HG03196 (cell line): ENCODE data around the gene NTN1.
"Not testable (repeated sequence)": the region's sequence is repeated elsewhere in the genome, so short reads cannot be mapped to it uniquely, and the experiment has no call there.

ENCODE experiments used
- ATAC-seq: cut with Tn5 transposase; IDR thresholded peaks from one replicate; pipeline ENCODE4 v1.9.1; 2021; ENCODE audit not compliant: unreplicated experiment

Gene NTN1

GRCh38 chr17:9150446-9151090 is 129.3 kb downstream of the NTN1 start:
- ATAC-seq, result no peak

DNA sequence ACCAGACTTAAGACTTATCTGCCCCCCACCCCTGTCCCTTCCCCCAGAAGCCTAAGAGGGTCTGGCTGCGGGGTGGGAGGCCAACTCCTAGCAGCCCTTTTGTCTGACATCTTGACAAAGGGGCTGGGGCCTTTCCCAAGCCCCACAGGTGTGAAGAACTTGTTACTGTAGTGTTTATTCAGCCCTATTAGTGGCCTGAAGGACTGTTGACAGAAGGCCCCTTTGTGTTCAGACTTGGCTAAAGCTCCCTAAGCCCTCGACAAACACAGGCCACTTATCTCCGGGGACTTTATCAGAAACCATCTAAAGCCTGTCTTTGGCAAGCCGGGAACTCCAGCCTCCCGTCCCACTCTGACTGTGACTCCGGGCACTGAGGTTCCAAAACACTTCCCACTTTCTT is 129.8 kb downstream of the NTN1 start:
- ATAC-seq, result no peak

DNA sequence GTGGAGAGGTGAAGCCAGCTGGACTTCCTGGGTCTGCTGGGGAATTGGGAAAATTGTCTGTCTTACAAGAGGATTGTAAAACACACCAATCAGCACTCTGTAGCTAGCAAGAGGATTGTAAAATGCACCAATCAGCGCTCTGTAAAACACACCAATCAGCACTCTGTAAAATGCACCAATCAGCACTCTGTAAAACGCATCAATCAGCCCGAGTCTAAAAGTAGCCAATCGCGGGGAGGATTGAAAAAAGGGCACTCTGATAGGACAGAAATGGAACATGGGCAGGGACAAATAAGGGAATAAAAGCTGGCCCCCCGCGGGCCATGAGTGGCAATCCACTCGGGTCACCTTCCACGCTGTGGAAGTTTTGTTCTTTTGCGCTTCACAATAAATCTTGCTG is 130.4 kb downstream of the NTN1 start:
- not testable (repeated sequence) for ATAC-seq

DNA sequence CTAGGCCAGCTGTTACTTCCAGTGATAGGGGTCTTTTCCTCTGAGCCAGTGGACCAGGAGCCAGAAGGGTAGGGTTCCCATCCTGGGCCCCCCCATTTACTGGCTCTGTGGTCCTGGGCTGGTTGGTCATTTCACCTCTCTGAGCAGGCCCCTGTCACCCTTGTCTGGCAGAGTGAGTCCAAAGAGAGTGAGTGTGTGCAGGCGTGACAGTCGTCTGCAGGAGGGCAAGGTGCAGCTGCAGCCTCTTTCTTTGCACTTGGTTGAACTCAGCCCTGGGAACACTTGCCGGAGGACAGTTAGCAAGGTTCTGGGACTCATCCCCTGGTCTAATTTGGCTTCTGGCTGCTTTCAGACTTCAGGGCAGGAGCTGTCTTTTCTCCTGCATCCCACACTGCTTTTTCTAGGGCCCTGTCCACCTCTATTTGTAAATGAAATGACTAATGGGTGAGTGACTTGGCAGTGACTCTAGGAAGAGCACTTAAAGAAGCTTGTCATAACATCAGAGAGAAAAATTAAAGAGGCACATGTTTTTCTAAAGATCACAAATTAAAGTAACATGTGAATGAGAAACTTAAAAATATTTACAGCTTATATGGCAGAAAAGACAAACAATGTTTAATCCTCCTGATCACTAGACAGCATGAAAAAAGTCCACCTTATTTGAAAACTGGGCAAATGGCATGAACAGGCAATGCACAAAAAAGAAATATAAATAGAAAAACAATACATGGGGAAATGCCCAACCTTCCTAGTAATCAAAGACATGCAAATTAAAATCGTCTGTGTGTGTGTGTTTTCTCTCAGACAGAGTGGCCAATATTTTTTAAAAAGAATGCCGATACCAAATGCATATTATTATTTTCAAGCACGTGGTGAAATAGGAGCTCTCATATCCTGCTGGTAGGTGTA is 137.5 kb downstream of the NTN1 start:
- no peak for ATAC-seq

- no peak for ATAC-seq
Measured at GRCh38 chr17:9162275-9162985, 141.1 kb downstream of the NTN1 start.

DNA sequence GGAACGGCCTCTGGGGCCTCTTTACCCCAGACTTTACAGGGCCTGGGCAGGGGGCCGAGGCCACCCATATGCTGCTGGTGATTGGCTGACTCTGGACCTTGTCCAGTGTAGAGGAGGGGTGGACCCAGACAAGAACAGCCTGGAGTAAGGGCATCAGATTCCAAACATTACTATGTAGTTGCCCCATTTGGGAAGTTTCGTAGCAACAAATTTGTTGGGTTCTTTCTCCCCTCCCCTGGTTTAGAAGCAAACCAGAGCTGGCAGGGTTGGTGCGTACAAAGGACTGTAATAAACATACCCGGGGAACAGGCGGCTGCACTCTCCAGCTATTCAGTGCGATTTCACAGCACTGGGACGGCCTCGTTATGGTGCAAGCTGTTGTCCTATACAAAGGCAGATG is 145.5 kb downstream of the NTN1 start:
- ATAC-seq, result no peak

DNA sequence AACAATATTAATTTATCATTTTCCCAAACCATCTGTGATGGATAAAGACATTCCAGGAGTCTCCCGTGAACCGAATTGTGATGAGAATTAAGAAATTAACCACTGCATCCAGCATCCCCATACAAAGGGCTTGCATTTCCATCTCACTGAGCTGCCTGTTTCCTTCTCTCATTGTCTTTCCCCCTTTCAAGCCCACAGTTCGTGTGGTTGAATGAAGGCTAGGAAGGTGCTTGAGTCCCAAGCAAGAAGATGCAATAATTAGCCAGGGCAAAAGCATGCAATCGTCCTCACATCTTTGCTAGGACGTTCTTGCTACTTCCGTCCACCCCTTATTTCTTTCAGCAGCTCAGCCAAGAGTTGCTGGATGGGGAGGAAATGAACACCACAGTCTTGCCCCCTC is 146.1 kb downstream of the NTN1 start:
- no peak for ATAC-seq

GRCh38 chr17:9169116-9169515 is 147.8 kb downstream of the NTN1 start:
- no peak for ATAC-seq

DNA sequence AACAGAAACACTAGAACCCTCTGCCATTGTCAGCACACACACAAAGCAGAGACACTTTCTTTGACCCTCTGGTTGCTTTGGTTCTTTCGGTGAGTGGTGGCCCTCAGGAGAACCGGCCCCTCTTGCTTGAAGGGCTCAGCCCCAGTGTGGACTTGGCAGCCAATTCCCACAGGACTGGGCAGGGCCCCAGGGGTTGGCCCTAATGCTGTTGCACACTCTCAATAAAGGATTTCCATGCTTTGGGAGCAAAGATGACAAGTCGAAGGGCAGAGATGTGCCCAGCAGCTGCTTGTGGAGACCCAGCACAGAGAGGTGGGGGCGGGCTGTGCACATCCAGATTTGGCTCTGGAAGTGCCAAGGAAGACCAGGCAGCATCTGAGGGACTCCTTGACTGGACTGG is 149.0 kb downstream of the NTN1 start:
- ATAC-seq, result no peak

GRCh38 chr17:9170853-9171252 is 149.5 kb downstream of the NTN1 start:
- no peak for ATAC-seq

DNA sequence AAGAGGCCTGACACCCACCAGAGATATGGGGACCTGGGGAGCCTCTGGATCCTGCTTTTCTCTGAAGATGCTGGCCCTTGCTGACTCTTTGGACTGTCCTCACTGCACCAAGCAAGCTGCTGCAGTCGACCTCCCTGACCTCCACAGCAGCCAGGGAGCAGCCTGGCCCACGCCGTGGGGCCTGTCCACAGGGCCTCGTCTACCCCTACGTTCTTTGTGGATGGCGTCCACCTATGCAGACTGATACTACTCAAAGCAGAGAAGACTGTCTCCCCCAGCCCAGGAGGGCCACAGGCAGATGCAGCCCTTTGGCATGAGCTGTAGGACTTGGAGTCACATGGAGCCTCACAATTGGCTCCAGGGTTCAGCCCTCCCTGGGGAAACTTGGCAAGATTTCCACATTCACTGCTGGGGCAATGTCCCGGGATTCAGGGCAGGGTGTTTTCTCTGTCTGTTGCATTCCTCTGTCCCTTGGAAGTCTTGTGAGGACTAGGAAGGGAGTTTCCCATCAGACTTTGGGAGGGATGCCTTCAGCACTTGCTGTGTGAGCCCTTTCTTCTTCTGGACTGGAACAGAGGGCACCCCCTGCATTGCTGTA is 152.2 kb downstream of the NTN1 start:
- ATAC-seq, result no peak

DNA sequence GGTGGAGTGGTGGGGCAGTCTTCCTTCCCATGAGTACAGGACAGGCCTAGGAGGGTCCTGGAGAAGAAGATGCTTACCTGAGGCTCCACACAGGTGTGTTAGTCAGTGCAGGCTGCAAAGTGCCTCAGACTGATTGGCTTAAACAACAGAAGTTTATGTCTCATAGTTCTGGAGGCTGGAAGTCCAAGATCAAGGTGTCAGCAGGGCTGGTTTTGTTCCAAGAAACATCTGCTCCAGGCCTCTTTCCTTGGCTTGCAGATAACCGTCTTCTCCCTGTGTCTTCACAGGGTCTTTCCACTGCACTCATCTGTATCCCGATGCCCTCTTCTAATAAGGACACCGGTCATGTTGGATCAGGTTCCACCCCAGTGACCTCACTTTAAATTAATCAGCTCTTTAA is 153.0 kb downstream of the NTN1 start:
- ATAC-seq, result no peak

DNA sequence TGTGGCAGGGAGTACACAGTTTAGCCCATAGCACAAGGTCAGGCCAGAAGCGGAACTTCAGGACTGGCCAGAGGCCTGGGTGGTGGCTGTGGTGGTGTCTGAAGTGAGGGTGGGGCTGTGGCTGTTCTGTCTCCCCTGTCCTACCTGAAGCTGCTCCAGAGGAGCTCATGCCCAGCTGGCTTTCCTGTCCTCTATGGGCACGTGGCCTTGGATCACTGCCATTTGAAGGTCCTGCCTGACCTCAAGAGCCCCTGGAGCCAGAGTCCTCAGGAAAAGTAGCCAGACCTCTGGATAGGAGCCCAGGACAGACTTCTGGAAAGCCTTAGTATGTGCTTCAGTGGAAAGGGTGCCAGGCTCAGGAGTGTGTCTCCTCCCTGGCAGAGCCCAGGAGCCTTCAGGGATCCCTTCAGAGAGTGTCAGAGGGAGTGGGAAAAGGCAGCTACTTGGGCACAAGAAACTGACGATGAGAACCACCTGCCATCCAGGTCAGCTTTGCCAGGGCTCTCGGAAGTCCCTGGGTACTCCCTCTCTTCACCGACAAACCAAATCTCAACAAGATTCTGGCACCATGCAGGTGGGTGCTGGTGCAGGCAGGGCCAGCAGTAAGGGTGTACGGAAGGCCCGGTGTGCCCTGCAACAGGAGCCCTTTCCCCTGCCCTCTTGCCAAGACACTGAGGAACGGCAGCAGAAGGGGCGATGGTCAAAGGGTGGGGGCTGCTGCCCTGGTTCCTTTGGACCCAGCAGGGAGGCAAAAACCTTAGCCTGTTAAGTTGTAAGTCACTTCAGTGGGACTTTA is 153.7 kb downstream of the NTN1 start:
- no peak for ATAC-seq

DNA sequence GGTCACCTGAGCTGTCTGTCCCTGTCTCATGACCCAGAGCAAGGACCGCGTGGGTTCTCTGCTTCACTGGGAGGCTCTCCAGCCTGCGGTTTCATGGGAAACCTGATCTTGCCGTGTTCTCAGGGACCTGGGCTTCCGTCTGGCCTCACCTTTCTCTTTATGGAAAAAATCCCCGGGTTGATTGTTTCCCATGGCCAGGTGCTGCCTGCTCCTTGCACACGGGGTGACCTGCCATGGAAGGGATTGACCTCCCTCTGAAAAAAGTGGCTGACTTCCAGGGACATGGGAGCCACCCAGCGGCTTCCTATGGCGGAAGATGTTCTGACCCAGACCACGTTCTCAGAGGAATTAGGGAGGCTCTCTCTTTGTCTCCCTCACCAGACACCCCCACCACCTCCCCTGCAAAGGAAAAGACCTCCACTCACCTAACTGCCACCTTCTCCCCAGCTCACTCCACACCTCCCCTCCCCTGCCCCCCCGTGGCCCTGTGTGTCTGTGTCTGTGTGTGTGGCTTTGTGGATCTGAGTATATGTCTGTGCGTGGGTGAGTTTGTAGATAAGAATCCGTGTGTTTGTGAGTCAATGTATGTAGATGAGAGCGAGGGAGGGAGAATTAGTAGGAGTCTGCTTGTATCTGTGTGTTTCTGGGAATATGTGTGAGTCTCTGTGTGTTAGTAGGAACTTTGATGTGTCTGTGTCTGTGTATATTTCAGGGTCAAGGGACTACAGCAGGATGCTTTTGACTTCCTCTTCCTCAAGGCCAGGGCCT is 154.6 kb downstream of the NTN1 start:
- no peak for ATAC-seq

GRCh38 chr17:9177212-9177611 is 155.9 kb downstream of the NTN1 start:
- no peak for ATAC-seq

- no peak for ATAC-seq
Measured at GRCh38 chr17:9178319-9178718, 157.0 kb downstream of the NTN1 start.

DNA sequence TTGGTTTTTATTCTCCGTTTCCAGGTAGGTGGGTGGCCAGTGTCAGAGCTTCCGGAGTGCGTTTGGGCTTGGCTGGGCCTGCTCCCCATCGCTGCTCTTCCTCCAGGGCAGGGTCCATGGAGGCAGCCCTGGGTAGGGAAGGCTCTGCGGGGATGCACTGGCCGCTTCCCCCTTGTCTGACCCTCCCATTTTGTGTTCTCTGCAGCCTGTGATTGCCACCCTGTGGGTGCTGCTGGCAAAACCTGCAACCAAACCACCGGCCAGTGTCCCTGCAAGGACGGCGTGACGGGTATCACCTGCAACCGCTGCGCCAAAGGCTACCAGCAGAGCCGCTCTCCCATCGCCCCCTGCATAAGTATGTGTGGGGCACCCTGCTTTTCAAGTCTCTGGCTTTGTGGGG is 158.3 kb downstream of the NTN1 start:
- ATAC-seq, result no peak

DNA sequence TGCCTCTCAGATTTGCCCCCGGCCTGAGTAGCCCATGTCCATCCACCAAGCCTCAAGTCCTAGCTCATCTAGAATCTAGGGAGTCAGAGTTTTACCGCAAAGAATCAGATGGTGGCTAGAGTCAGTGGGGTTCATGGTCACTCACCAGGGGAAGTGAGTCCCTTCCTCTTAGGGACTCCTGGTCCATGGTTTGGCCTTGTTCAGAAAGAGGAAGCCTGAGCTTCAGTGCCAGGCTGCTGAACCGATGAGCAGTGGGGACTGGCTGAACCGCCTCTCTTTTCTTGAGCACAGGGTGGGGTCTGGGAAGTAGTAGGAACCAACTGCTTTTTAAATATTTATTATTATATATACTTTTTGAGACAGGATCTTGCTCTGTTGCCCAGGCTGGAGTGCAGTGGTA is 160.3 kb downstream of the NTN1 start:
- no peak for ATAC-seq

GRCh38 chr17:9183306-9183705 is 162.0 kb downstream of the NTN1 start:
- no peak for ATAC-seq

DNA sequence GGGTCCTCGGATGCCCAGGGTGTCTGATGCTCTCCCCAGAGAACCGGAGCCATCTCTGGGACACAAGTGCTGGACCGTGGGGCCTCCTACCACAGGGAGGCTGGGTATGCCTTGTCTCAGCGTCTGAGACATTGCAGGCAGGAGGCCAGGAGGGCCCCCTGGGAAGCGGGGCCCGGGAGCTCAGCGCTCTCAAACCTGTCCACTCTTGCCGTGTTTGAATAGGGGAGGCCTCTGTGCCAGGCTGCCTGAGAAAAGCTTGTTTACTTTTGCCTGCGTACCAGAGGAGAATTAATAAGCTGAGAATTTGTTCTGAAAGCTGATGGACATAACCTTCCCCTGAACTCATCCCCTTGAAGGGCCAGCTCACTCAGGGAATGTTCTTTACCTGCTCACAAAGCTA is 163.8 kb downstream of the NTN1 start:
- no peak for ATAC-seq
